Measurements from ENCODE around the gene SLC22A3.
A peak's percentile ranks its signal among the peaks of the same experiment; 100 is the strongest.

GRCh38 chr6:160455541-160456213 lies 107.5 kb downstream of the SLC22A3 start:
- TF ChIP-seq, protein P1, sequence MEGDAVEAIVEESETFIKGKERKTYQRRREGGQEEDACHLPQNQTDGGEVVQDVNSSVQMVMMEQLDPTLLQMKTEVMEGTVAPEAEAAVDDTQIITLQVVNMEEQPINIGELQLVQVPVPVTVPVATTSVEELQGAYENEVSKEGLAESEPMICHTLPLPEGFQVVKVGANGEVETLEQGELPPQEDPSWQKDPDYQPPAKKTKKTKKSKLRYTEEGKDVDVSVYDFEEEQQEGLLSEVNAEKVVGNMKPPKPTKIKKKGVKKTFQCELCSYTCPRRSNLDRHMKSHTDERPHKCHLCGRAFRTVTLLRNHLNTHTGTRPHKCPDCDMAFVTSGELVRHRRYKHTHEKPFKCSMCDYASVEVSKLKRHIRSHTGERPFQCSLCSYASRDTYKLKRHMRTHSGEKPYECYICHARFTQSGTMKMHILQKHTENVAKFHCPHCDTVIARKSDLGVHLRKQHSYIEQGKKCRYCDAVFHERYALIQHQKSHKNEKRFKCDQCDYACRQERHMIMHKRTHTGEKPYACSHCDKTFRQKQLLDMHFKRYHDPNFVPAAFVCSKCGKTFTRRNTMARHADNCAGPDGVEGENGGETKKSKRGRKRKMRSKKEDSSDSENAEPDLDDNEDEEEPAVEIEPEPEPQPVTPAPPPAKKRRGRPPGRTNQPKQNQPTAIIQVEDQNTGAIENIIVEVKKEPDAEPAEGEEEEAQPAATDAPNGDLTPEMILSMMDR (IDR thresholded peaks at IDR 0.05) = peak in 6 of 7 experiments; percentile 80 to 98 (median 97)
- no peak for TF ChIP-seq POLR2A (IDR thresholded peaks at IDR 0.05)

All from stomach (tissue), 4 donors.